Measurements from ENCODE around the gene MAML2.

MAML2 gene

GRCh38 chr11:96056576-96056975, 286.4 kb downstream of the MAML2 start:
- no peak for DNase-seq

GRCh38 chr11:96055706-96056387, 287.1 kb downstream of the MAML2 start:
- no peak for DNase-seq

GRCh38 chr11:96054870-96055705, 287.9 kb downstream of the MAML2 start:
- no peak for DNase-seq

DNA sequence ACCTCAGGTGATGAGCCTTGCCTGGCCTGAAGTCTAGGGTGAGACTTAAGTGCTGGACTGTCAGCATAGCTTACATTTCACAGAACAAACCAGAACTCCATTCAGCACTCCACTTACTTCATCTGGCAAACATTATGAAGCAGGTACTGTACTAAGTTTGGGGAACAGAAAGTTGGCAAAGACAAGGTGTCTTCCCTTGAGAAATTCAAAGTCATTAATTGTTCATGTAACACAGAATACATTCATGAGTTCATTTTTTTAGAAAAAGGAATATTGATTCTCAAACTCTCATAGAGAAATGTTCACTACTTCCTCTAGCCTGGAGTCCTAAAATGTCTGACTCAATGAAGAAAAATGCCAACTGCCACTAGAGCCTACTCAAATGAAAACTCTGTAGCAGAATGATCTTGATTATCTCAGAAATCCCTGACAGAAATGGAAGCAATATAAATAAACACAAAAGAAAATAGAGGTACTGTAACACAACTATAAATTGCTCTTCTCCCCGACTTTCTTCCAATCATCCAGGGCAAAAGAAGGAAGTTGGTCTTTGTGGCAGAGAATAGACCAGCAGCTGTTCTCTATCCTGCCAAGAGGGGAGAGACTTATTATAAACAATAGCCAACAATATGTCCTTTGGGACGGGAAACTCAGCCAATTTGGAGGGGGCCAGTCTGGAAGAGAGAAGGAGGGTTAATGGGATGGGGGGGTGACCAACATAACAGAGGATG, 289.9 kb downstream of the MAML2 start:
- DNase-seq: no peak

GRCh38 chr11:96051820-96052219, 291.2 kb downstream of the MAML2 start:
- no peak for DNase-seq

DNA sequence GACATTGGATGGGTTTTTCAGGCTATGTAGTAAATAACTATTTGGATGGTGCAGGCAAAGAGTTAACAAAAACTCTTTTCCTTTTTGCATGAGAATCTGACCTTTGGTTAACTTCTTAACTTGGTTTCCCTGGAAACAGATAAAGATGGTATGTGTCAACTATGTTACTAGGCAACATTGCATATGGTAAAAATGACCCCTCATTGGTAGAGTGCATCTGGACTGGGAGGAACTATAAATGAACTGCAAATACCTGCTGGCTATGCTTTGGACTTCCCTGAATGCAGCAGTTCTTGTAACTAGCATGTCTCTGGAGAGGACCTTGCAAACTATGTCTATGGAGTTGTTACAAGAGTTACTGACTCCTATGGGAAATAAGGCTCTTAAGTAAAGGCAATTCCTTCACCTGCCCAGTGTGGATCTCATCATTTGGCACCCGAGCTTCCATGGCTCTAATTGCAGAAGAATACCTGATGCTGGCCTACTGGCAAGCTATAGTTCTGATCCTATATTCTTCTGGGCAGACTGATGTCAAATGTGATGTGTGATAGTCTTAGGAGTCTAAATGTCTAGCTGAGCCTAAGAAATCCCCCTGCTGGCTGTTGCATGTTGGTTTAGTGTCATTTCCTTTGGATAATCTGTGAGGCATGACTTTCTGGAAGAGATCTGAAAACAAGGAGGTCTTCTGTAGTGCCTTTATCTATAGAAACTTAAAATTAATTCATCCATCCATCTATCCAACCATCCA, 292.4 kb downstream of the MAML2 start:
- no peak for DNase-seq

DNA sequence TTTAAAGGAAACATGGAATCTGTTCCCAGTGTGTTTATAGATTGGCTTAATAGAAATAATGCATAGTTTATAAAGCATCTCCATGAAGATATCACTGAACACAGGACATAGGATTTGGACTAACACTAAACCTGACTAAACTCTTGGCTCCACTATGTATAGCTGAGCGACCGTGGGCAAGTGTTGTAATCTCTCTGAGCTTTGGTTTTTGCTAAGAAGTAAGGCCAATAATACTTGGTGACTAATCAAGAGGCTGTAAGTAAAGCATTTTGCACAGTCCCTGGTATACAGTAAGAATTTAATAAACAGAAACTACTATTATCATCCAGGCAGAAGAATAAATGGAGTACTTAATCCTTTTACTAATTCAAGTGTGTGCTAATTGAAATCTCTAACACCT, 293.6 kb downstream of the MAML2 start:
- no peak for DNase-seq

- DNase-seq: no peak
These were observed 297.2 kb downstream of the MAML2 start for GRCh38 chr11:96045622-96046456.

- DNase-seq: no peak
These were observed 298.2 kb downstream of the MAML2 start for GRCh38 chr11:96044747-96045146.

DNA sequence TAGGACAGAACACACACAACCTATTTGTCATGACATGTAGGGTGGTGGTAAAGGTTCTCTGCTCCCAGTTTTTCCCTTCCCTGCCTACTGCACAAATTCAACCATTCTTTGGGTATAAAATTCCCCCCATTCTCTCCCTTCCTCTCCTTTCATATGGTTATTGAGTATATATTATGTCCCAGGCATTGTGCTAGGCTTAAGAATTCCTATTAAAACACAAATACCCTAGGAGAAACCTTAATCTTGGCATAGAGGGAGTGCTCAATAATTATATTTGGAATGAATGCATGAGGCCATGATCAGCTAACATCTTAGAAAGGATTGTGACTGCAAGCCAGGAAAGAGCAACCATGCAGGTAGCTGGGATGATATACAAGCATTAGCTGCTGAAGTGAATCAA, 298.7 kb downstream of the MAML2 start:
- DNase-seq: no peak

DNA sequence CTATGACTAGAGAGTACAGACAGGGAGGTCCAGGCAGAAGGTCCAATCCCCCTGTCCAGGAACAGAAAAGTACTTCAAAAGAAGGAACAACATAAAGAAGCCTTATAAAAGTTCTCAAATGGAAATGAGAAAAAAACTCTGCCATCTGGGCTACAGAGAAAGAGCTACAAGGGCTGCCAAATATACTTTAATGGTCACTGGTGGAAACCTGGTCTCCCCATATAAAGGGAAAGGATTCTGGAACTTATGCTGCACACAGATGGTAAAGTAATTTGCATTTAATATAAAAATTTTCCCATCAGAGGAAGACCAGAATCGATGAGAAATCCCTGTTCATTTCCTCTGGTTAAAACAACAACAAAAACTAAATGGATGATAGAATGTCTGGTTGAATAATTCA, 299.7 kb downstream of the MAML2 start:
- no peak for DNase-seq

GRCh38 chr11:96038046-96038445, 304.9 kb downstream of the MAML2 start:
- DNase-seq: no peak

DNA sequence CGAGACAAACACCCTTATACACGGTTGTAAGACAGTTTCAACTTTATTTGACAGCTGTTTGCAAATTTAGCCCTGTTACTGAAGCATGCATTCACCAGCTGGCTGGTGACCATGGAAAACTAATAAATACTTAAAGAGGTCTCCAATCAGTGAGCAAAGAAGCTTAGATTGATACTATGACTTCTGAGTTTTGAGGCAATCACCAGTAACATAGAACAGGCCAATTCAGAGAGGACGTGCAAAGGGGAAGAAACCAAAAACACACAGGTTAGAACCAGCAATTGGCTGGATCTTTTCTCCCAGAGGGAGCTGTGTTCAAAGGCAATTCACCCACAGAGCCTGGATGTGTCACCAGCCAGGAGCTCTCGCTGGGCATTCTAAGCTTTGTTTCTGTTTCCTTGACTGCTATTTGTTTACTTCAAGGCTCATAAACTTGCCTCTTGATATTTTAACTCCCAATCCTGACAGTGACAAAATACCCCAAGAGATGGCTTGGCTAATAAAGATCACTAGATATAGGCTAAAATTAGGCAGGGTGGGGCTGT, 305.5 kb downstream of the MAML2 start:
- no peak for DNase-seq

DNA sequence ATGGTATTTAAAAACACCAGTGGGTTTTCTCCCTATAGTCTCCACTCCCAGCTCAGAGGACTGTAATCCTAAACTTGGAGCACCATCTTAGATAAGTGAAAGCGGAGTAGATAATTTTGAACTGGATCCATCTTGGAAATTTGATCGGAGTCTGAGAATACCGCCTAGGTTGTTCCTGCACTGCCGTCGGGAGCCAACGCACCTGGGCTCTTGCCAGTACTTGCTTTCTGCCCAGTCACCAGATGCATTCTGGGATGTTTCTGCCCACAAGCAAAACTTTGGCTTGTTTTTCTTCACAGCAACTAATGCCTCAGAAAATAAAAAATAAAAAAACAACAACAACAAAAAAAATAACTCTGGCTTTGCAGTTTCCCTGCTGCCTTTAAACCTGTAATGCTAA, 306.1 kb downstream of the MAML2 start:
- no peak for DNase-seq

- DNase-seq: no peak
These were observed 307.3 kb downstream of the MAML2 start for GRCh38 chr11:96035740-96036078.

- no peak for DNase-seq
These were observed 307.8 kb downstream of the MAML2 start for GRCh38 chr11:96035031-96035739.

DNA sequence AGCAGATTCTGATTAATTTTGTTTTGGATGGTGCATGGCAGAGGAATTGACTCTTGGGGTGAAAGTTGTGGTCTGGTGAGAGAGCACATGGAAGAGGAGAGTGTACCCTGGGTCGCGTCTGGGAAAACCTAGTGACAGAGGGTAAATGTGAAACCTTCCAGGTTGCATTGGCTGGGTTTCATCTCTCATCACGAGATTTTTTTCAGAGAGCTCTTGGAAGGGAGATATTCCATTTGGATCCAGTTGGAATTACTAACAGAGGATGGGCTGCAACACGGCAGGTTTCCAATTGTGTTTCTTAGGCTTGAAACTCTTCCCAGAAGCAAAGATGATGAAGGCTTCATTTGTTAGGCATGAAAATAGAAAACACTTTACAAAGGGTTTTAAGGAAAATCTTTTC, 309.4 kb downstream of the MAML2 start:
- no peak for DNase-seq

DNA sequence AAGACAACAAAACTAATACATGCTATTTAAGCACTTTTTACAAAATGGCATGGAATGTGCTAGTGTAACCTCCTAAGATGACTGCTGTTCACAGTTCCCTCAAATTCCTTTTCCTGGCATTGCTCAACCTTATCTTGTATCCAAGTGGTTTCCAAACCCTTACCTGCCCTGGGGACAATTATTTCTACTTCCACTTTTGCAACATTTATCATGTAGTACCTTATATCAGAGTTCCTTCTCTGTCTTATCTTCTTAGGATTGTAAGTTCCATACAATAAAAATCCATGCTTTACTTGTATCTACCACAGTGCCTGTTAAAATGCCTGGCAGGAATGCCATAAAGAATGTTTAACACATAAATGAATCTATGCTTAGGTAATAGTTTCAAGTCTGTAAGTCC, 309.9 kb downstream of the MAML2 start:
- DNase-seq: no peak

- no peak for DNase-seq
These were observed 314.2 kb downstream of the MAML2 start for GRCh38 chr11:96028746-96029145.

- no peak for DNase-seq
These were observed 316.0 kb downstream of the MAML2 start for GRCh38 chr11:96027021-96027420.

GRCh38 chr11:96026310-96026709, 316.7 kb downstream of the MAML2 start:
- DNase-seq: no peak

Data from activated CD4-positive, alpha-beta T cell treated with anti-CD3 and anti-CD28 coated beads, Interleukin-2, amount 50 U/mL, for 48 hours (primary cell).